SH-SY5Y (cell line): Measurements from ENCODE around the gene KCNJ5.

Experiments used
- GATA2 ChIP-seq: IDR thresholded peaks from 2 replicates; pipeline ENCODE4 v1.6.1; 2011; ENCODE audit warnings: mild to moderate bottlenecking, low read depth, low read length
- GATA3 ChIP-seq: IDR thresholded peaks from 2 replicates; pipeline ENCODE4 v1.6.1; 2011; ENCODE audit warnings: low read depth, mild to moderate bottlenecking, low read length, moderate library complexity

GRCh38 chr11:128882451-128882850 is 8.7 kb upstream of the KCNJ5 start:
- no peak for TF ChIP-seq GATA2
- no peak for TF ChIP-seq GATA3
